HG02852 (cell line): Measurements from ENCODE around the gene WSB2.
"Not testable (repeated sequence)": the region's sequence is repeated elsewhere in the genome, so short reads cannot be mapped to it uniquely, and the experiment has no call there.

Source experiments
- ATAC-seq: cut with Tn5 transposase; IDR thresholded peaks from one replicate; pipeline ENCODE4 v1.9.1; 2021; ENCODE audit warnings: mild to moderate bottlenecking, moderate library complexity; ENCODE audit not compliant: unreplicated experiment

Gene WSB2

DNA sequence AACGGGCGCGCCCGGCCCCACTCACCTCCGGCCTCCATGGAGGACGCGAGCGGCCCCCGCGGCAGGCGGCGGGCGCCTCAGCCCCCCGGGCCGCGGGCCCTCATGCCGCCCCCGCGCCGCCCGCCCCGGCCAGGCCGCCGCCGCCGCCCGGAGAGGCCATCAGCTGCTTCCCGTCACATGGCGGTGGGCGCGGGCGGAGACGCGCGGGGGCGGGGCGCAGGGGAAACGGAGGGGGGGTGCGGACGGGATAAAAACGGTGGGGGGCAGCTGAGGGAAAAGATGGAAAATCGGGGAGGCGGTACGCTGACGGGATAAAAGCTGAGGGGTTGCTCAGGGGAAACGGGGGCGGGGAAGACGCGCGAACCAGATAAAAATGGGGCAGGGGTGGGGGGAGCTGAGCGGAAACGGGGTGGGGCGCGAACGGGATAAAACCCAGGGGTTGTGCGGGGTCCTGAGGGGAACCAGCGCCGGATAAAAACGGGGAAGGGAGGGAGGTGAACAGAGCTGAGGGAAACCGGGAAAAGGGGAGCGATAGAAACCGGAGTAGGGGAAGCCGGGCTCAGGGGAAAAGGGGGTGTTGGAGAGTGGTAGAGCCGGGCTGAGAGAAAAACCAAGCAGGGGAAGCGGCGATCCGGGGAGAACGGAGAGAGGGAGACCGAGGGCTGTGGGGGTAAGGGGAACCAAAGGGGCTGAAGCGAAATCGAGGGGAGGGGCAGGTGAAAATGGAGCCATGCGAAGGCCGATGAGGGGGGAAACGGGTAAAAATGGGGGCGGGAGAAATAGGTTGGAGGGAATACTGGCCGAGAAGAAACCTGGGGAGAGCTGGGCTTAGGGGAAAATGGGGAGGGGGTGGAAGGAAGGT lies at the start of gene WSB2:
TSS of gene WSB2 (minus strand) at position 169 of the 862 bp plus-strand sequence. CDS start at position 38, 131 bp downstream.
- ATAC-seq = peak; percentile 50

DNA sequence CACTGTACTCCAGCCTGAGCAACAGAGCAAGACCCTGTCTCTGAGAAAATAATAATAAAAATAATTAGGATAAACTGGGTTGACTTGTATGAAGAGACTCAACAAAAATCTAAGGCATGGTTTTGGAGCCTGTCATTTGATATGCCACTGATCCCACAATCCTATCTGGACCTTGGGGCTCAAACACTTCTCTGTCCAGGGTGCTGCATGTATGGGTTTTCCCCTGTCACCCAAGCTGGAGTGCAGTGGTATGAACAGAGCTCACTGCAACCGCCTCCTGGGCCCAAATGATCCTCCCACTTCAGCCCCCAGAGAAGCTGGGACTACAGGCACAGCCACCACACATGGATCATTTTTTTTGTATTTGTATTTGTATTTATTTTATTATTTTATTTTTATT lies 48.1 kb upstream of the WSB2 start:
- ATAC-seq = no peak

DNA sequence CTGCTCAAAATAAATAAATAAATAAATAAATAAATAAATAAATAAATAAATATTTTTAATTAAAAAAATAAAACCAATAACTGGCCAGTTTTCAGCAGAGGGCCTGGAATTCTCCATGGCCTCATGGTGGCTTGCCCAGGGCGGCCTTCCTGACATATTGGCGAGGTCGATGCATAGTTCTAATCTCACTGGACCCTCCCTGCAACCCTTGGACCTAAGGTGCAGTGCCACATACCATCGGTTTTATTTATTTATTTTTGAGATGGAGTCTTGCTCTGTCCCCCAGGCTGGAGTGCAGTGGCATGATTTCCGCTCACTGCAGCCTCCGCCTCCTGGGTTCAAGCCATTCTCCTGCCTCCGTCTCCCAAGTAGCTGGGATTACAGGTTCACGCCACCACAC lies 46.7 kb upstream of the WSB2 start:
- no peak for ATAC-seq

DNA sequence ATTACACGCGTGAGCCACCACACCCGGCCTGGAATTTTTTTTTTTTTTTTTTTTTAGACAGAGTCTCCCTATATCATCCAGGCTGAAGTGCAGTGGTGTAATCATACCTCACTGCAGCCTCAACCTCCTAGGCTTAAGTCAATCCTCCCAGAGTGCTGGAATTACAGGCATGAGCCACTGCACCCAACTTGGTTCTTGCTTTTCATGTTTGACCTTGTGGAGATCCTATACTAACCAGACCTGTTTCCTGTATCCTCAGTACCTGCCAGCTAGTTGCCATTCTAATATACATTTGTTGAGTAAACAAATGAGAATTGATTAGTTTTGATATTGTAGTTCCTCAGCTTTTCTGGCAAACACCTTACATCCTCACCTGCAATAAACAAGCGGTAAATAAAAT lies 46.0 kb upstream of the WSB2 start:
- ATAC-seq = no peak

DNA sequence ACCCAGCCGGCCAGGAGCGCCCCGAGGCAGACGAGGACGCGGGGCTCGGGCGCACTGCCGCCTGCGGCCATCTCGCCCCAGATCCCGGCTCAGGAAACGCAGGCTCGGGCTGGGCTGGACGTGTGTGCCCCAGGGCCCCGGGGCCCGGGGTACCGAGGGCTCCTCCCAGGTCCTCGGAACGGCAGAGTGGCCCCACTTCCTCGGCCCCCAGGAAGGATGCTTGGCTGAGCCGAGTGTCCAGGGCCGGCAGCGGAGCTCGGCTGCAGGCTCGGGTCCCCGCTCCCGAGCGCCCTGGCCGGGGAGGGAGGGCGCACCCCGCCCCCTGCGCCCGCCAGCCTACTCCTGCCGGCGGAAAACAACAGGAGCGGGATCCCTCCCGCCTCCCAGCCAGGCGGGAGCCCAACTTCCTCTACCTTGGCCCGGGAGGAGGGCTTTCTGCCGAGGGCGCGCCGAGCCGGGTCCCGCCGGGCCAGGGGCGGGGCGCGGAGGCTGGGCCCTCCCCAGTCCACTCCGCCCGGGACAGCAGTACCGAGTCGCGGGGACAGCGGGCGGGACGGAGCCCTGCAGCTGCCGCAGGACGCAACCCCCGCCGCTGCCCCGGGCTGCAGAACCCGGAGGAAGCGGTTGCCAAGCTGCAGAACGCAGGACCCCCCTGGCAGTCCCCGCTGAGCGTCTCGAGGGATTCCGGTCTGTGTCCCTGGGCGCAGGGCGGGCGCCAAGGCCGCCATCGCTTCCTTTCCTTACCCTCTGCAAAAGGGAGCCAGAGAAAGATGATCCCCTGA lies 42.8 kb upstream of the WSB2 start, which contains the start of gene VSIG10:
TSS of gene VSIG10 (minus strand) at position 411 of the 782 bp plus-strand sequence. CDS start at position 71, 340 bp downstream.
- no peak for ATAC-seq

DNA sequence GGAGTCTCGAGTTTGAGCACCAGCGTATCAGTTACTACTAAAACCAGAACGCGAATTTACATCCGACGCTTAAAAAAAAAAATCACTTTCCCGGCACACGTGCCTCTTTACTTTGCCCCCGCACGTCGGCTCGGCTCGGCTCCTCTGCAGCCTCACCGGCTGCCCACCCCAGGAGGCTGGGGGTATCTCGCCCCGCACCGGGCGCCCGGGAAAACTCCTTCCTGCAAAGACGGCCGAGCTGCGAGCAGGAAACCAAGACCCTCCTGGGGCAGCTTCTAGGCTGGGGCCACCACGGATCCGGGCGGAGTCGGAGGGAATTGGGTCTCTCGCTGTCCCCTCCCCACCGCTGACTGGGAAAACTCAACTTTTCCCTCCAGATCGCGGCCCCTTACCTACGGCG lies 42.2 kb upstream of the WSB2 start:
- ATAC-seq = no peak

DNA sequence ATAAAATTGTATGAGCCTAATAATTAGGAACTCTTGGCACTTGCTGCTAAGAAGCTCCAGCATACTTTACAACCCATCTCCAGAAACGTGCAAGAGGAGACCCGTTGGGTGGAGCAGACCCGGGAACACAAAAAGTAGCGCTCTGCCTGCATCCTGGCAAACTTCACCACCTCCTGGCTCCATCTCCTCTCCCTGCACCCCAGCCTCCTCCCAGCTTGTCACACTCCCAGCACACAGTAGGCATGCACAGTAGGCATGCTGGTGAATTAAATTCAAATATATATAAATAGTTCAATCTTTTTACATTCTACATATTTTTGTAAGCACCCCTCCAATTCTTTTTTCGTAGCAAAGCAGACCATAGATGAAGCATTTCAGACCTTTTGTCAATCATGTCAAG lies 41.6 kb upstream of the WSB2 start:
- ATAC-seq = no peak

DNA sequence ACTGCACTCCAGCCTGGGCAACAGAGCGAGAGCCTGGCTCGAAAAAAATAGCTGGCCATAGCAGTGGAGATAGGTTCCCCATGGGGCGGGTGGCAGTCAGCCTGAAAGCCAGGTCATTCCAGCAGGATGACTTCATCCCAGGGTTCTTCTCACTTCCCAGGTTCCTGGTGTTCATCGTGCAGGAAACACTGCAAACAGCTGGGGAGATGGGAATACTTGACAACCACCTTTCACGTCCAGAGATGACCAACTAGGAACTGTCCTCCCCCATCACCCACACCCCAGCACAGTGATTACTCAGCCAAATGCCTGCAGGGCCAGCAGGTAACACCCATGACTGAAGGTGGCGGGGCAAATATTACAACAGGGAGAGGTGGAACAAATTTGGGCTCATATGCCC lies 41.1 kb upstream of the WSB2 start:
- ATAC-seq = no peak

DNA sequence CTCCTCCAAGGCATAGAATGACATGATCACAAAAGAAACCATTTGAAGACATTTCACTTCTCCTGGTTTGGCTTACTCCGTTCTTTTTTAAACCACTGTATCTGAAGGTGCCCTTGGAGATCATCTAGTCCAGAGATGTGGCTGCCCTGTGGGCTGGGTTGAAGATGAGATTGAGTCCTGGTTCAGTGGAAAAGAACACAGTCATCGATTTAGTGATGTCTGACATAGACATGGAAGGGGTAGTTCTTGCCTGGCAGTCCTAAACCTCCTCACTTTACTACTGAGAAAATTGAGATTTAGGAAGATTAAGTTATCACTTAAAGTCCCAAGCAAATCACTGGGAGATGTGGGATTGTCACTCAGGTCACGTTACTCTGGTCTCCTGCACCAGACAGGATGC lies 40.1 kb upstream of the WSB2 start:
- ATAC-seq = no peak

DNA sequence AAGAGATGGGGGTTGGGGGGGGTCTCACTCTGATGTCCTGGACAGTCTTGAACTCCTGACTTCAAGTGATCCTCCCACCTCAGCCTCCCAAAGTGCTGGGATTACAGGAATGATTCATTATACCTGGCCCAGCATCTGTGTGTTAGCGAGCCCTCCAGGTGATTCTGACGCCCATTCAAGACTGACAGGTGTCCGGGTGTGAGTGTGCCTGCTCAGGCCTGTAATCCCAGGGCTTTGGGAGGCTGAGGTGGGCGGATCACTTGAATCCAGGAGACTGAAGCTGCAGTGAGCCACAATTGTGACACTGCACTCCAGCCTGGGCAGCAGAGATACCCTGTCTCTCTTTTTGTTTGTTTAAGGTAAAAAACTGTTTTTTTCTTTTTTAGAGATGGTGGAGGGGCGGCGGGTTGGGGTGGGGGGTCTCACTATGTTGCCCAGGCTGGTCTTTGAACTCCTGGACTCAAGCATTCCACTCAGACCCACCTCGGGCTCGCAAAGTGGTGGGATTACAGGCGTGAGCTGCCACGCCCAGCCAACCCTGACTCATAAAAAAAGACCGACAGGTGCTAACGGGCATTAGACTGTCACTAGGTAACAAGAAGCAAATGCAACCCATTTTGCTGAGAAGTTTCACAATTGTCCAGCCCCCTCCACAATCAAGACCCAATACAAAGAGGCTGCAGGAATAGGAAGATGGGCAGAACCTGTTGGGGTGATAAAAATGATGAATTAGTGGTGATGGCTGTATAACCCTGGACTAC lies 38.1 kb upstream of the WSB2 start:
- no peak for ATAC-seq

DNA sequence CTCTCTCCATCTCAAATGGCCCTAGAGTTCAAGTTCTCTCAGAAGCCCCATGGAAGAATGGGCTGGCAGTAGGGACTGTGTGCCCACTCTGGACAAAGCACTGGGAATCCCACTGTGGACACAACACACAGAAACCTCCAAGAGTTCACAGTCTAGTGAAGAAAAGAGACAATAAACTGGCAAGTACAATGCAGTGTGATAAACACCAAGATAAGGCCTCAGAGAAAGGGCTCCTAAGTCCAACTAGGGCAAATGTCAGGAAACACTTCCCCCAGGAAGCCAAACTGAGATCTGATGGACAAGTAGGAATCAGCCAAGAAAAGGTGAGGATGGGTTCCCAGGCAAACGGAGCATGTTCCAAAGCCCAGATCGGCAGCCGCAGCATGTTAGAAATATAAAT lies 37.4 kb upstream of the WSB2 start:
- ATAC-seq = no peak

DNA sequence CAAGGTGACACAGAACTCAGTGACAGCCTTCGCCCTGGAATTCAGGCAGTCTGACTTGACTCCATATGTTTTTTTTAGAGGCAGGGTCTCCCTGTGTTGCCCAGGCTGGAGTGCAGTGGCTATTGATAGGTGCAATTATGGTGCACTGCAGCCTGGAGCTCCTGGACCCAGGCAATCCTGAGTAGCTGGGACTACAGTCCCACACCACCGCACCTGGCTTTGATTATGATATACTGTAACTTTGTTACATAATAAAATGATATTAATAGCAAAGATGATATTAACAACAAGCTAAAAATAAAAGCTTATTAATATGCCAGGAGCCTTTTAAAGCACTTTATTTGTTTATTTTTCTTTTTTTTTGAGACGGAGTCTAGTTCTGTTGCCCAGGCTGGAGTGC lies 33.1 kb upstream of the WSB2 start:
- ATAC-seq = no peak

DNA sequence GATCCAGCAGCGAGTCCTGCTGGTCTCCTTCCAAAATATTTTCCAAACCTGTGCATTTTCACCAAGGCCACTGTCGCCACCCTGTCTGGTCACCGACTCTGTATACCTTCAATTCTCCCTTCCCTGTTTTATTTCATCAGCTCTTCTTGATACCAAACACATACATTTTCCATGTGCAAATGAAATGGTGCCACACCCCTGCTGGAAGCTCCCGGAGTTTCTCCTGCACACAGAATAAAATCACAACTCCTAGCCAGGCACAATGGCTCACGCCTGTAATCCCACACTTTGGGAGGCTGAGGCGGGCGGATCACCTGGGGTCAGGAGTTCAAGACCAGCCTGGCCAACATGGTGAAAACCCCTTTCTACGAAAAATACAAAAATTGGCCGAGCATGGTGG lies 28.8 kb upstream of the WSB2 start:
- no peak for ATAC-seq

DNA sequence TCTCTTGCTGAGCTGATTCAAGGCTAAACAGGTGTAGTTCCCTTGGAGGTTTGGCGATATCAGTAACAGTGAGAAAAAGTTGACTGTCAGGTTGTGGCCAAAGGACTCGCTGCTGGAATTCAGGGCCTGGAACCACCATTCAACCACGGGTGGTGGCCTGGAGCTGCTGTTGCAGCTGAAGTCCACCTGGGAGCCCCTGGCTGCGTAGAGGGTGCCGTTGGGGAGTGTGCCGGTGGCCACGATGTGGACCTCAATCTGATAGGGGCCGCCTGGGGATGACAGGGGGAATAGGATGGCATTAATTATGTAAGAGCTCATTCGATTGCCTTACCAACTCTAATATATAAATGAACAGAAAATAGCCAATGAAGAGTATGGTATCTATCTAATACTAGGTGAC lies 21.2 kb upstream of the WSB2 start:
- no peak for ATAC-seq

DNA sequence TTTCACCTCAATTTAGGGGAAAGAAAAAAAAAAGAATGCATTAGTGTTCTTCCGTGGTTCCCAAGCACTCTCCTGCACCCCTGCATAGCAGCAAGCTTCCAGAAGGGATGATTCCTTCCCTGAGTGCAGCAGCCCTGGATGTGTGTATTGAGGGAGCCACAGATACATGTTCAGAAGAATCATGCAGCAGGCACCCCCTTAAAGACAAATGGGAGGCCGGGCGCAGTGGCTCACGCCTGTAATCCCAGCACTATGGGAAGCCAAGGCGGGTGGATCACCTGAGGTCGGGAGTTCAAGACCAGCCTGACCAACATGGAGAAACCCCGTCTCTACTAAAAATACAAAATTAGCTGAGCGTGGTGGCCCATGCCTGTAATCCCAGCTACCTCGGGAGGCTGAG lies 20.5 kb upstream of the WSB2 start:
- ATAC-seq = not testable (repeated sequence)

DNA sequence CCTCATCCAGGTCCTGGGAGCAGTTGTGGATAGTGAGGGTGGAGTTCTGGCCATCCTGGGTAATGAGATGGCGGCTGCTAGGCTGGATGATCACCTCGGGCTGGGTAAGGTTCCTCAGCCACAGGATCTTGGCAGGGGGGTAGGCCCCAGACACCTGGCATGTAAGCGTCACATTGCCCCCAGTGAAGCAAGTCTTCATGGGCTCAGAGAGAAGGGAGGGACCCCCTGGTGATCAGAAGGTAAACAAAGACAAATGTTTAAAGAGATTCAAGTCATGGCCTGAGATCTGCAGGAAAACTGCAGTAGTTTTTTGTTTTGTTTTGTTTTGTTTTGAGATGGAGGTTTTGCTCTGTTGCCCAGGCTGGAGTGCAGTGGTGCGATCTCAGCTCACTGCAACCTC lies 12.8 kb upstream of the WSB2 start:
- no peak for ATAC-seq

DNA sequence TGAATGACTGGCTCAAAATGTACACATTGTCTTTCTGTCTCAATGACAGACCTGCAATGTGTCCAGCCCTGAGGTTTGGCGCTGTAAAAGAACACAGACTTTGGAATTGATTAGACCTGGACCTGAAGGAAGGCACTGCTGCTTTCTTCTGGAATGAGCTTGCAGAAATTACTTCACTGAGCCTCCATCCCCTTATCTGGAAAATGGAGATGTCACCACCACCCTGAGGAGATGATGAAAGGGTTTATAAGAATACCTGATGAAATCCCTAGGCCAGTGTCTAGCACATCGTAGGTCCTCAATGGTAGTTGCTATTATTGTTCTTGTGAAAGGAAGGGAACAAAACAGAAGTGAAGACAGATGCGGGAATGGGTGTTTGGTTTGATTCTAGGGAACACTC lies 9.7 kb upstream of the WSB2 start:
- ATAC-seq = no peak

DNA sequence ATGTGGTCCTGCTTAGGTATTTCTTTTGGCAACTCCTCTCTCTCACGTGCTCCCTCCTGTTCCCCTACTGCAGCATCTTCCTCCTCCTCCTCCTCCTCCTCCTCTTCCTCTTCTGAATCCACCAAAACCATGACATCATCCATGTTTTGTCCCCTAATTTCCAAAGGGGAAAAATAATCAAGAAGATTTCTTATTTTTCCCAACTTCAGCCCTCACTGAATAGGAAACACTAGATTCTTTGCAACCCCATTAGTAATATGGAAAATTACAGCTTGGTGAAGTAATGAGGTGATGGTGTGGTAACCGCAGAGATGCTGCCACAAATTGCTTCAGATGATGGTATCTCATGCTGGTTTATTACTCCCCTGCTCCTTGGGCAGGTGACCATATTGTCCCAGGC lies 7.5 kb upstream of the WSB2 start:
- ATAC-seq = no peak

DNA sequence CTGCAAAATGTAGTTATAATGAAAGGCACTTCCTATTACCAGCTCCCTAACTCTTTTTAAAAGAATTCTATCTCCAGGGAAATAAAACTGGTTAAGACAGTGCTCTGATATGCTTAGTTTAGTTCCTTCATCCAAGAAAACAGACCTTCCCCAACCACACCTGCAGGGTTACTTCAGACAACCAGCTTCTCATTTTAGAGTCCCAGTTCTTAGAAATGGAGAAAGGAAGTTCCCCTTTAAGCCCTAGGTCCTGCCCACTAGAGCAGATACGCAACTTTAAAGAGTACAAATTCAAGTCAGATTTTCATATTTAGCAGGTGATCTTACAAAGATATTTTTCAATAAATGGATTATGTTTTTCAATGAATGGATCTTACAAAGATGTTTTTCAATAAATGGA lies 4.4 kb upstream of the WSB2 start:
- ATAC-seq = no peak

DNA sequence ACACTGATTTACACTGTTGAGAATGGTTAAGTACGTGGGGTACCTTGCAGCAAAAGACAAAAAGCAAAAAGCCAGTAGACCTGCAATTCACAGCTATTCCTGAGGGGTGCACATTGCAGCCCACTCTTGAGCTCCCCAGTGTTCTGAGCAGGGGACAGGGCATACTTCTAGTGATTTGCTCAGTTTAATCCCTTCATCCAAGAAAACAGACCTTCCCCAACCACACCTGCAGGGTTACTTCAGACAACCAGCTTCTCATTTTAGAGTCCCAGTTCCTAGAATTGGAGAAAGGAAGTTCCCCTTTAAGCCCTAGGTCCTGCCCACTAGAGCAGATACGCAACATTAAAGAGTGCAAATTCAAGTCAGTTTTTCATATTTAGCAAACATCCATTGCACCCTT lies 3.6 kb upstream of the WSB2 start:
- ATAC-seq = no peak

DNA sequence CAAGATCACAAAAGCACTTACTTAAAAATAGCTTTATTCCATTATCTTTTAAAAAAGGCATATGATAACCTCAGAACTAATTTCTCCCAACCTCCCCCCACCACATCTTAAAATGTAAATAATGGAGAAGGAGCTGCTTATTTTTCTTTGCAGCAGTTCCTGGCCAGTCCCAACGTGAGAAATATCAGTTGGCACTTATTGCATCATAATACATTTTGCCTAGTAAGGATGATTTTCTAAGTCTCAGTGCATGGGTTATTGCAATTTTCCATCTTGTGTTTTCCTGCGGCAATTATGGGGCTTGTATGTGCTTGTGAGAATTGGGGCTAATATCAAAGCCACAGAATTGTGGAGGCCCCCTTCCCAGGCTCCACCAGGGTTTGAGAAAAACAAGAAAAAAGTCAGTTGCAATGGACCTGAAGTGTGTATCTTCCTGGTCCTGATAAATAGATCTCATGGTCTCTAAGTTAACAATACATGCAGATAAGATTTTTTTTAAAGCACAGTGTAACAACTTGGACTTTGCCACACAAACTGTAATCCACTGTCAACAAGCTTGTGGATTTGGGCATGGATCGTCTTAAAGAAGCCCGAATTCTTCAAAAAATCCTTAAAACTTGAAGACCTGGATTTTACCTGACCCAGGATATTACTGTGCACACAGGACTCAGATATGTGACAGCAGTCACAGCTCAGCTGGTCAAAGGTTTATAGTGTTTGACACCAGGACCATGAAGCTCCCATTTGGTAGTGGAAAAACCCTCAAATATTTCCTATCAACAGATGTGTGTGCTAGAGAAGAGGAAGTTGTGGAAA lies 2.8 kb upstream of the WSB2 start:
- no peak for ATAC-seq
